OCI-LY7 (cell line): ENCODE data around the gene C19orf25.

Source experiments
- EZH2phosphoT487 ChIP-seq: fragments of 200-600 bp; sonication (generic); IDR thresholded peaks from 2 replicates; pipeline ENCODE4 v1.6.1; 2018; ENCODE audit warnings: low read depth, borderline replicate concordance, mild to moderate bottlenecking, mixed run types, antibody characterized with exemption, low read length, moderate library complexity, mixed read lengths
- TF ChIP-seq, protein P1 (sequence below): fragments of 200-600 bp; sonication (generic); conservative IDR thresholded peaks from 2 replicates; pipeline ENCODE4 v1.5.1; 2014; ENCODE audit warnings: mild to moderate bottlenecking, antibody characterized with exemption, low read length, moderate library complexity, mixed read lengths

DNA sequence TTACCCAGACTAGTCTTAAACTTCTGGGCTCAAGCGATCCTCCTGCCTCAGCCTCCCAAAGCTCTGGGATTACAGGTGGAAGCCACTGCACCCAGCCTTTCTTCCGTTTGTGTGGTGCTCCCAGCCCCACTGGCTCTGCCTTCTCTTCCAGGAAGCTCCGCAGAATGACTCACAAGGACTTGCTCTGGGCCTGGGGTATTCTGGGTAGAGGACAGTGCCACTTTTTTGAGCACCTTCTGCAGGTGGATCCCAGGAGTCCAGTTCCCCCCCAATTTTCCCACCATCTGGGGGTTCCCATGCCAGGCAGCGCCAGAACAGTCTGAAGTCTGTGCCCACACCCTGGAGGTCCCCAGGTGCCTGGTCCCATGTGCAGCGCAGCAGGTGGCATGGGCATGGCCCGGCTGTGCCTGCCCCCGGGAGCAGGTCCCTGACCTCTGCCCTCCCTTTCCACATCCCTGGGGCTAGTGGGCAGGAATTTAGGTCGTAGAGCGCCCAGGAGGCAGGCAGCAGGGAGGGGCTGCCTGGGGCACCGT, 13.5 kb upstream of the C19orf25 start:
- TF ChIP-seq, protein P1, sequence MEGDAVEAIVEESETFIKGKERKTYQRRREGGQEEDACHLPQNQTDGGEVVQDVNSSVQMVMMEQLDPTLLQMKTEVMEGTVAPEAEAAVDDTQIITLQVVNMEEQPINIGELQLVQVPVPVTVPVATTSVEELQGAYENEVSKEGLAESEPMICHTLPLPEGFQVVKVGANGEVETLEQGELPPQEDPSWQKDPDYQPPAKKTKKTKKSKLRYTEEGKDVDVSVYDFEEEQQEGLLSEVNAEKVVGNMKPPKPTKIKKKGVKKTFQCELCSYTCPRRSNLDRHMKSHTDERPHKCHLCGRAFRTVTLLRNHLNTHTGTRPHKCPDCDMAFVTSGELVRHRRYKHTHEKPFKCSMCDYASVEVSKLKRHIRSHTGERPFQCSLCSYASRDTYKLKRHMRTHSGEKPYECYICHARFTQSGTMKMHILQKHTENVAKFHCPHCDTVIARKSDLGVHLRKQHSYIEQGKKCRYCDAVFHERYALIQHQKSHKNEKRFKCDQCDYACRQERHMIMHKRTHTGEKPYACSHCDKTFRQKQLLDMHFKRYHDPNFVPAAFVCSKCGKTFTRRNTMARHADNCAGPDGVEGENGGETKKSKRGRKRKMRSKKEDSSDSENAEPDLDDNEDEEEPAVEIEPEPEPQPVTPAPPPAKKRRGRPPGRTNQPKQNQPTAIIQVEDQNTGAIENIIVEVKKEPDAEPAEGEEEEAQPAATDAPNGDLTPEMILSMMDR, result no peak
- no peak for TF ChIP-seq EZH2phosphoT487
